Liver (tissue), 3 donors: ENCODE measurements around the gene LINGO4.

Source experiments
- RAD21 ChIP-seq, 2 donors: IDR thresholded peaks; 2 replicates each; pipeline ENCODE4 v1.6.1; 2016; ENCODE audit warnings: antibody characterized with exemption in 2 of 2, mild to moderate bottlenecking in 2 of 2
- TF ChIP-seq, protein P1 (sequence below): fragments of 150-350 bp; IDR thresholded peaks from 2 replicates; pipeline ENCODE4 v1.5.1; 2017; ENCODE audit warnings: improper control_type of control experiment, low read depth, low read length; ENCODE audit not compliant: missing input control
- donor health status: healthy.
- donor health status: healthy.

DNA sequence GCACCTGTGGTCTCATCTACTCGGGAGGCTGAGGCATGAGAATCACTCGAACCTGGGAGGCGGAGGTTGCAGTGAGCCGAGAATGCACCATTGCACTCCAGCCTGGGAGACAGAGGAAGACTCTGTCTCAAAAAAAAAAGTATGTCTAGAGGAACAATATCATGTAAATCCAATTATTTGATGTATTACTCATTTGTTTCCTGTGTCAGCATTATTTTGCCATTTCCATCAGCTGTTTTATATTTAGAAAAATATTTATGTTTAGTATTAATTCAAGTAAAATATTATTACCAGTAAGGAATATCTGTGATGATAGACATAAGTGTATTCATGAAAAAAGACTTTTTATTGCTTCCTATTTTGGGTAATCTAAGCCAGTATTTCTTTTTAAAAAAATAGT, 27.9 kb downstream of the LINGO4 start:
- no peak for TF ChIP-seq RAD21 (IDR thresholded peaks at IDR 0.05)
- TF ChIP-seq, protein P1, sequence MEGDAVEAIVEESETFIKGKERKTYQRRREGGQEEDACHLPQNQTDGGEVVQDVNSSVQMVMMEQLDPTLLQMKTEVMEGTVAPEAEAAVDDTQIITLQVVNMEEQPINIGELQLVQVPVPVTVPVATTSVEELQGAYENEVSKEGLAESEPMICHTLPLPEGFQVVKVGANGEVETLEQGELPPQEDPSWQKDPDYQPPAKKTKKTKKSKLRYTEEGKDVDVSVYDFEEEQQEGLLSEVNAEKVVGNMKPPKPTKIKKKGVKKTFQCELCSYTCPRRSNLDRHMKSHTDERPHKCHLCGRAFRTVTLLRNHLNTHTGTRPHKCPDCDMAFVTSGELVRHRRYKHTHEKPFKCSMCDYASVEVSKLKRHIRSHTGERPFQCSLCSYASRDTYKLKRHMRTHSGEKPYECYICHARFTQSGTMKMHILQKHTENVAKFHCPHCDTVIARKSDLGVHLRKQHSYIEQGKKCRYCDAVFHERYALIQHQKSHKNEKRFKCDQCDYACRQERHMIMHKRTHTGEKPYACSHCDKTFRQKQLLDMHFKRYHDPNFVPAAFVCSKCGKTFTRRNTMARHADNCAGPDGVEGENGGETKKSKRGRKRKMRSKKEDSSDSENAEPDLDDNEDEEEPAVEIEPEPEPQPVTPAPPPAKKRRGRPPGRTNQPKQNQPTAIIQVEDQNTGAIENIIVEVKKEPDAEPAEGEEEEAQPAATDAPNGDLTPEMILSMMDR = no peak
